ENCODE data around the gene NEB. TPM values are rescaled to one million over a fixed set of nuclear protein-coding genes. Genes with fewer than 3 reads are reported as not detected.

NEB gene, protein sequence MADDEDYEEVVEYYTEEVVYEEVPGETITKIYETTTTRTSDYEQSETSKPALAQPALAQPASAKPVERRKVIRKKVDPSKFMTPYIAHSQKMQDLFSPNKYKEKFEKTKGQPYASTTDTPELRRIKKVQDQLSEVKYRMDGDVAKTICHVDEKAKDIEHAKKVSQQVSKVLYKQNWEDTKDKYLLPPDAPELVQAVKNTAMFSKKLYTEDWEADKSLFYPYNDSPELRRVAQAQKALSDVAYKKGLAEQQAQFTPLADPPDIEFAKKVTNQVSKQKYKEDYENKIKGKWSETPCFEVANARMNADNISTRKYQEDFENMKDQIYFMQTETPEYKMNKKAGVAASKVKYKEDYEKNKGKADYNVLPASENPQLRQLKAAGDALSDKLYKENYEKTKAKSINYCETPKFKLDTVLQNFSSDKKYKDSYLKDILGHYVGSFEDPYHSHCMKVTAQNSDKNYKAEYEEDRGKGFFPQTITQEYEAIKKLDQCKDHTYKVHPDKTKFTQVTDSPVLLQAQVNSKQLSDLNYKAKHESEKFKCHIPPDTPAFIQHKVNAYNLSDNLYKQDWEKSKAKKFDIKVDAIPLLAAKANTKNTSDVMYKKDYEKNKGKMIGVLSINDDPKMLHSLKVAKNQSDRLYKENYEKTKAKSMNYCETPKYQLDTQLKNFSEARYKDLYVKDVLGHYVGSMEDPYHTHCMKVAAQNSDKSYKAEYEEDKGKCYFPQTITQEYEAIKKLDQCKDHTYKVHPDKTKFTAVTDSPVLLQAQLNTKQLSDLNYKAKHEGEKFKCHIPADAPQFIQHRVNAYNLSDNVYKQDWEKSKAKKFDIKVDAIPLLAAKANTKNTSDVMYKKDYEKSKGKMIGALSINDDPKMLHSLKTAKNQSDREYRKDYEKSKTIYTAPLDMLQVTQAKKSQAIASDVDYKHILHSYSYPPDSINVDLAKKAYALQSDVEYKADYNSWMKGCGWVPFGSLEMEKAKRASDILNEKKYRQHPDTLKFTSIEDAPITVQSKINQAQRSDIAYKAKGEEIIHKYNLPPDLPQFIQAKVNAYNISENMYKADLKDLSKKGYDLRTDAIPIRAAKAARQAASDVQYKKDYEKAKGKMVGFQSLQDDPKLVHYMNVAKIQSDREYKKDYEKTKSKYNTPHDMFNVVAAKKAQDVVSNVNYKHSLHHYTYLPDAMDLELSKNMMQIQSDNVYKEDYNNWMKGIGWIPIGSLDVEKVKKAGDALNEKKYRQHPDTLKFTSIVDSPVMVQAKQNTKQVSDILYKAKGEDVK (N-terminal part only)
- total RNA-seq (1 to 10 TPM in 1 of 7 donors, under 1 TPM in 6; 0.18 to 1.8 (median 0.26) TPM), polyA plus RNA-seq (1 to 10 TPM in 1 of 2 donors, under 1 TPM in 1; 0.21 to 1.4 TPM)
- long read RNA-seq, donor 1, partial matches to known transcripts, result 0 of 2 reads
- long read RNA-seq, donor 1, other reads (novel, unspliced or antisense), result 2 of 2 reads
- long read RNA-seq, donor 2, result 0 reads
- long read RNA-seq, donor 3, partial matches to known transcripts, result 0 of 1 reads
- long read RNA-seq, donor 3, other reads (novel, unspliced or antisense), result 1 of 1 reads

DNA sequence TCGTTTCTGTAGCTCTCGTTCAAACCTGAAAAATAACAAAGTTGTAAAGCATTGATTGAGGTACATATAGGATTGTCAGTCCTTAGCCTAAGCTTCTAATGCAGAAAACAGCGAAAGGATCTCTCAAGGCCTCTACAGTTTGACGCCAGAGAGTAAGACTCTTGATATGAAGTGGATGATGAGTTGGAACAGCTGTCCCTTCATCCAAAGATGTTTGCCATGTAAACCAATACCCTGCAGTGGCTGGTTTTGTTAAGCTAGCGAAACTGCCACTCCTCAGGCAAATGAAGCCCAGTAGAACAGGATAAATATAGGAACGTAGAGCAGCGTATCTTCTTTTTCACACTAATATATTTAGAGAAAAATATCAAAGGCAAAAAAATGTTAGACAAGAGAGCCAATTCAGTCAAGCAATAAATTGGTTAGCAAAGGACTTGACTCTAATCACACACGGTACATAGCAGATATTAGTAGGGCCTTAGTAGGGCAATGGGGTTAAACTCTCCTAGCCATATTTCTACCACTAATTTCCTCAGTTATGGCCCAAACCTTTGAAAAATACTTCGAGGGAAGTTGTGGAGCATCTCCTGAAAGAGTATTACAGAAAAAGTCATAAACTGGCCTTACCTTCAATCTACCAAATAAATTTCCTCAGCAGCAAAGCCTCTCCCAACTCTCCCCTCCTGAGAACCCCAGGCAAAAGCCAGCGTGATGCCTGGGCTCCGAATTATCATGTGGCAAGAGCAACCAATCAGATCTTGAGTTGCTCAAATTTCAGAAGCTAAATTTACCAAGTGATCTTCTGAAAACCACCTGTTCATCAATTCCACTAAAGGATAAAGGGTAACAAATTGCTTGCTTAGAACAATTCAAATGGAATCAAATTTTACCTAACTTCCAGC lies at the start of gene NEB:
Gene NEB (minus strand): TSS at position 706 of the 902 bp plus-strand sequence. CDS start 1,320 bp downstream, outside the sequence.
- Histone ChIP-seq H3K4me3 (no peak within 1 kb of the TSS), H3K27me3 (no peaks in the 10 kb centered on the region), H3K27ac (no peak within 1 kb of the TSS), H3K4me1 (ENCODE audit: insufficient read depth) (no peaks in the 10 kb centered on the region), H3K36me3 (no peaks in the 10 kb centered on the region), H3K9me3 (no peaks in the 10 kb centered on the region)
- 80 to 81% (median 81%) methylated on average over 11 of the region's 11 CpGs for WGBS, 3 donors
- no peak for DNase-seq
- intact Hi-C loops (cut with DNase I), result no loop called here
- TF ChIP-seq, protein P1, sequence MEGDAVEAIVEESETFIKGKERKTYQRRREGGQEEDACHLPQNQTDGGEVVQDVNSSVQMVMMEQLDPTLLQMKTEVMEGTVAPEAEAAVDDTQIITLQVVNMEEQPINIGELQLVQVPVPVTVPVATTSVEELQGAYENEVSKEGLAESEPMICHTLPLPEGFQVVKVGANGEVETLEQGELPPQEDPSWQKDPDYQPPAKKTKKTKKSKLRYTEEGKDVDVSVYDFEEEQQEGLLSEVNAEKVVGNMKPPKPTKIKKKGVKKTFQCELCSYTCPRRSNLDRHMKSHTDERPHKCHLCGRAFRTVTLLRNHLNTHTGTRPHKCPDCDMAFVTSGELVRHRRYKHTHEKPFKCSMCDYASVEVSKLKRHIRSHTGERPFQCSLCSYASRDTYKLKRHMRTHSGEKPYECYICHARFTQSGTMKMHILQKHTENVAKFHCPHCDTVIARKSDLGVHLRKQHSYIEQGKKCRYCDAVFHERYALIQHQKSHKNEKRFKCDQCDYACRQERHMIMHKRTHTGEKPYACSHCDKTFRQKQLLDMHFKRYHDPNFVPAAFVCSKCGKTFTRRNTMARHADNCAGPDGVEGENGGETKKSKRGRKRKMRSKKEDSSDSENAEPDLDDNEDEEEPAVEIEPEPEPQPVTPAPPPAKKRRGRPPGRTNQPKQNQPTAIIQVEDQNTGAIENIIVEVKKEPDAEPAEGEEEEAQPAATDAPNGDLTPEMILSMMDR (IDR thresholded peaks at IDR 0.05), result no peak
- no peak for TF ChIP-seq EP300 (IDR thresholded peaks at IDR 0.05)
- no peak for TF ChIP-seq POLR2A (IDR thresholded peaks at IDR 0.05)

DNA sequence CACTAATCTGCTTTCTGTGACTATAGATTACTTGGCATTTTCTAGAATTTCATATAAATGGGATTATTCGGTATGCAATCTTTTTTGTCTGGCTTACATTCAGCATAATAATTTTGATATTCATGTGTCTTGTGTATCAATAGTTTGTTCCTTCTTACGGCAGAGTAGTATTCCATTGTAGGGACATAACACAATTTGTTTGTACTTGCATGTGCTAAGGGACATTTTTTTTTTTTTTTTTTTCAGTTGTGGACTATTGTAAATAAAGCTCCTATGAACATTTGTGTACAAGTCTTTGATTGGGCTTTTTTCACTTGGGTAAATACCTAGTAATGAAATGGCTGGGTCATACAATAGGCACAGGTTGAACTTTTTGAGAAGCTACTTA lies 48.9 kb upstream of the NEB start:
- 96 to 97% (median 96%) methylated on average over 2 of the region's 2 CpGs for WGBS, 3 donors
- Histone ChIP-seq H3K4me1 (ENCODE audit: insufficient read depth) (no peaks in the 10 kb centered on the region), H3K9me3 (no peaks in the 10 kb centered on the region), H3K27ac (no peak overlapping the region), H3K4me3 (no peak overlapping the region), H3K27me3 (no peaks in the 10 kb centered on the region), H3K36me3 (no peaks in the 10 kb centered on the region)
- no peak for DNase-seq
- intact Hi-C loops (cut with DNase I), result no loop called here
- TF ChIP-seq, protein P1 (IDR thresholded peaks at IDR 0.05), result no peak
- no peak for TF ChIP-seq EP300 (IDR thresholded peaks at IDR 0.05)
- TF ChIP-seq POLR2A (IDR thresholded peaks at IDR 0.05), result no peak

DNA sequence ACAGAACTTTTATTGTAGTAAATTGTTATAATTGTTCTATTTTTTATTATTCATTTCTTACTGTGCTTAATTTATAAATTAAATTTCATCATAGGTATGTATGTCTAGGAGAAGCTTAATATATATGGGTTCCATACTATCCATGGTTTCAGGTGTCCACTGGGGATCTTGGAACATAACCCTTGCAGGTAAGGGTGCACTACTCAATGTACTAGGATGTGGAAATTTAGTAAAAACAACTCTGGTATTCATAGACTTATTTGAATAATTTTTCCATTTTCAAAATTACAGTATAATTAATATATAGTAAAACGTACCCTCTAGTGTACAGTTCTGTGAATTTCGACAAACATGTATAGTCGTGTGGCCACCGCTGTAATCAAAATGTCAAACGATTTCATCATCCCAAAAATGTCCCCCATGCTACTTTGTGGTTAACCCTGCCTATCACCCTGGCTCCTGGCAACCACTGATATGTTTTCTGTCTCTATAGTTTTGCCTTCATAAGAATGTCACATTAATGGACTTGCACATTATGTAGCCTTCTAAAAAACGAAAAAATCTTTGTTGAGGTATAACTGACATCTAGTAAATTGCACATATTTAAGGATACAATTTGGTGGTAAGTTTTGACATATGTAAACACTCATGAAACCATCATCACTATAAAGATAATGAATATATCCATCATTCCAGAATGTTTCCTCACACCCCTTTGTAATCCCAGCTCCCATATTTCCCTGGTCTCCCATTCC lies 48.3 kb upstream of the NEB start:
- TF ChIP-seq, protein P1 (IDR thresholded peaks at IDR 0.05), result no peak
- no peak for TF ChIP-seq EP300 (IDR thresholded peaks at IDR 0.05)
- no peak for TF ChIP-seq POLR2A (IDR thresholded peaks at IDR 0.05)
- 89 to 91% (median 90%) methylated on average over 6 of the region's 6 CpGs for whole genome bisulfite sequencing, 3 donors
- Histone ChIP-seq H3K27me3 (no peaks in the 10 kb centered on the region), H3K4me1 (ENCODE audit: insufficient read depth) (no peaks in the 10 kb centered on the region), H3K36me3 (no peaks in the 10 kb centered on the region), H3K27ac (no peak overlapping the region), H3K4me3 (no peak overlapping the region), H3K9me3 (no peaks in the 10 kb centered on the region)
- no peak for DNase-seq
- intact Hi-C loops (cut with DNase I), result no loop called here
